ENCODE measurements around the gene APBA1.

Gene APBA1

DNA sequence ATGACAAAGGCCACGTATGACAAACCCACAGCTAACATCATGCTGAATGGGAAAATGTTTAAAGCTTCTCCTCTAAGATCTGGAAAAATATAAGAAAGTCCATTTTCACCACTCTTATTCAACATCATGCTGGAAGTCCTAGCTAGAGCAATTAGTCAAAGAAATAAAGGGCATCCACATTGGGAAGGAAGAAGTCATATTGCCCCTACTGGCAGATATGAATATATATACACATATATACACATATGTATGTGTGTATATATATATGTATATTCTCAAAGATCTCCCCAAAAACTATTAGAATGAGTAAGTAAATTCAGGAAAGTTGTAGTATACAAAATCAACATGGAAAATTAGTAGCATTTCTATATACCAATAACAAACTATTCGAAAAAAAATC, 17.1 kb downstream of the APBA1 start:
- DNase-seq: no peak

DNA sequence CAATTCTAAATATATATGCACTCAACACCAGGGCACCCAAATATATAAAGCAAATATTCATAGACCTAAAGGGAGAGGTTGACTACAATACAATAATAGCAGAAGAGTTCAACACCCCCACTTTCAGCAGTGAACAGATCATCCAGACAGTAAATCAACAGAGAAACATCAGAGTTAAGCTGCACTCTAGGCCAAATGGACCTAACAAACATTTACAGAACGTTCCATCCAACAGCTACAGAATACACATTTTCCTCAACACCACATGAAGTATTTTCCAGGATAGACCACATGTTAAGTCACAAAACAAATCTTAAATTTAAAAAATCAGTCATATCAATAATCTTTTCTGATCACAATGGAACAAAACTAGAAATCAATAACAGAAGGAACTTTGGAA, 18.9 kb downstream of the APBA1 start:
- no peak for DNase-seq

DNA sequence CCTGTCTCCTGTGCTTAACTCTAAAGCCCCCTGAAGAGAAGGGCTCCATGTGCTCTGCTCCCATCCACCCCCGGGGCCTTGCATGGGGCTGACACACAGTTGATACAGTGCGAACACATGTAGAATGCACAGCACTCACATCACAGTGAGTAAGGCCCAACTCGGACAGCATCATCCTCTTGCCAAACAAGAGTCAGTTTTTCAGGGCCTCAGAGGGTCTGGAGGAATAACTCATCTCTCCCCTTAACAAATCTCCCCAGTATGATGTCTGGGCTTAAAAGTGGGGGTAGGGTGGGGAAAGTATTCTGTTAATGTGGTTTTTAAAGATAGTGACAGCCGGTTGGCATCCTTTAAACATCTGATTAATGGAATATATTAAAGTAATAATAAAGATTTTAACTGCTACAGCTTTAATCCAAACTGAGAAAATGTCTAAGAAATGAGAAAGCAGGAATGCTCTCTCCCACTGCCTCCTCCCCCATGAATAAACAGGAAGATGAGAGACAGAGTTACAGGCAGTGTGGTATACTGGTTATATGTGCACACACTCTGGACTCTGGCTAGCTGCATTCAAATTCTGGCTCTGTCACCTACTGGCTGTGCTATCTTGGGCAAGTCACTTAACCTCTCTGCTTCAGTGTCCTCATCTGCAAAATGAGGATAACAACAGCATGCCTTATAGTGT, 22.5 kb downstream of the APBA1 start:
- DNase-seq: no peak

DNA sequence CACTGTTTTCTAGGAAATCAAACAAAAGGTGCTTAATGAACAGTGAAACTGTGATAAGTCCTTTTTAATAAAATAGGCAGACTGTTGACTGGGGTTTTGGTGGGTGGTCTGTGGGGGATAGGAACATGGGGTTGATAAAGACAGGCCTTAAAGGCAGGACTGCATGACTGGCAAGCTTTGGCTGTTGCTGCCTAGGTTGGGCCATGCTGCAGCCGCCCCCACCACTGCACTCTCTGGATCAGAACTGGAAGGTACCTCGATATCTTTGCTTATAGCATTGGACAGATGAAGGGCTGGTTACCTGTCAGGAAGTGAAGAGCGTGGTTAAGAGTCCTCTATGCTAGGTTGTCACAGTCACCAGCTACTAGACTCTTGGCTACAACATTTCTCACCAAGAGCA, 24.4 kb downstream of the APBA1 start:
- no peak for DNase-seq

DNA sequence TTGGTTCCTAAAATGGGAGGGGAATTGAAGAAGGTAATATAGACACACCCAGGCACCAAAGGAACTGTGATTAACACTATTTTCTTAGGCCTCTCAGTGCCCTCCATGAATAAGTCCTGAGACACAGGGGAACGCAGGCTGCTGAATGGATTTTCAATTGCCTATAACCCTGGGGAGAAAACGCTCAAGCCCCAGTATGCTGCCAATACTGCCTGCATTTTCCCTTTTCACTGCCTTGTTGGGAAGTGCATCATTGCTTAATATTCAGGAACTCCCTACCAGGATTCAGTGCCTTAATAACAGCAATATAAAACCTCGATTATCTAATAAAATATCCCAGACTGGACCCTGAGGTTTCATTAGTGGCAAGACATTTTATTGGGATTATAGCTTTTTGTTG, 25.4 kb downstream of the APBA1 start:
- no peak for DNase-seq

DNA sequence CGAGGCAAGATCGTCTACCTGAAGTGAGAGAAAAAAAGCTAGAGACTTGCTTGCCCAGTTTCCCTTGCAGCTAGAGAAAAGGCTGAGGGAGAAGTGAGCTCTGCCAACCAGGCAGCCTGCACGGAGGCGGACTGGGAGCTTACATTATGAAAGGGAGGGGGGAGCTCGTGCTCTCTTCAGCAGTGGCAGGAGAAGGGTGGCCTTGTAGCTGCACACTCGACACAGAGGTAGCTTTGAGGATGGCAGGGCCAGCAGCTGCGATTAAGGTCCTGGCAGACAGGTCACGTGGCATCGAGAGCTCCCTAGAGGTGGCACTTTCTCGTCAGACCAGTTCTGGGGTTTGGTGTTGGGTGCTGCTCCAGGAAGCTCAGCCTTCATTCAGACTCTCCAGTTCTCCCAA, 26.7 kb downstream of the APBA1 start:
- DNase-seq: no peak

DNA sequence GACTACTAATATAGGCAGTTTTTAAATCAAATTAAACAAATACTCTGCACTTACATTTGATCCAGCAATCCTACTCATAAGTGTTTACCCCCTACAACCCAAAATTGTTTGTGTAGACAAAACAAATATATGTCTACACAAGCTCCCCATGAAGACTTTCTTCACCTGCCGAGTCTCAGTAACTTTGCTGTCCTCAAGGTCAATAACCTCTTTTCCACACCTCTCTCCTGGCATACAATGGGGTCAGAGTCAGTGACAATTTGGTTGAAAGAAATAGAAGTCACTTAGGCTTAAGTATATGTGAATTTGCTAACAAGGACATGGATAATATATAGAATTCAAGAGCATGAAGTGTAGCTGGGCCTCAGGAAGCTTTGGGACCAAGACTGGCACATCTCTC, 29.1 kb downstream of the APBA1 start:
- no peak for DNase-seq

DNA sequence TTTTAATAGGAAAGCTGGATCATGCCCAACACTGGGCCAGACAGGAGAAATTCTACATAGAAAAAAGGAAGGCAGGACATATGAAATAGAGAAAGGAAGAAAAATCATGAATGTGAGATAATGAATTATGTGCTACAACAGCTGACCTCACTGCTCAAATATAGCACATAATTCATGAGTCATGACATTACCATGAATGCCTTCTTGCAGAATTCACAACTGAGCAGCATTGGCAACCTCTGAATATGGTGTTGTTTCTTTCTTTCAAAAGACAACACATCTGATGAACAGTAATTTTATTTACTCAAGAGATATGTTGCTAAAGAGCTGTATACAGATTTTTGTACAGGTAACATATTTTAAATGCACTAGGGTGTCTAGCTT, 34.4 kb downstream of the APBA1 start:
- no peak for DNase-seq

DNA sequence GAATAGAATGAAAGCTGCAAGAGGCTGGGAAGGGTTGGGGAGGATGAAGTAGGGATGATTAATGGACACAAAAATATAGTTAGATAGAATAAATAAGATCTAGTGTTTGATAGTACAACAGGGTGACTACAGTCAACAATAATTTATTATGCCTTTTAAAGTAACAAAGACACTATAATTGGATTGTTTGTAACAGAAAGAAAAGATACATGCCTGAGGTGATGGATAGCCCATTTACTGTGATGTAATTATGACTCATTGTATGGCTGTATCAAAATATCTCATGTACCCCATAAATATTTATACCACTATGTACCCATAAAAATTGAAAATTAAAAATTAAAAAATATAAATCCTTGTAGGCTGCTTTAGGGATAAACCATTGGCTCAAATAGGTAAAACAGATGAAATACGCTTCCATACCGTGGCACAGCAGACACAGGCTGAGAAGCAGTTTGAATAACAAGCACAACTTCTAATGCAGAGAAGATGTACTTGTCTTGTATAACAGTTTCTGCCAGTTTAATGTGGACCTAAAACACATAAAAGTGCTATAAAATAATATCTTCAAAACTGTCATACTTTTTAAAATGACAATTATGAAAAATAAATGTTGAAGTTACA, 34.9 kb downstream of the APBA1 start:
- DNase-seq: no peak

DNA sequence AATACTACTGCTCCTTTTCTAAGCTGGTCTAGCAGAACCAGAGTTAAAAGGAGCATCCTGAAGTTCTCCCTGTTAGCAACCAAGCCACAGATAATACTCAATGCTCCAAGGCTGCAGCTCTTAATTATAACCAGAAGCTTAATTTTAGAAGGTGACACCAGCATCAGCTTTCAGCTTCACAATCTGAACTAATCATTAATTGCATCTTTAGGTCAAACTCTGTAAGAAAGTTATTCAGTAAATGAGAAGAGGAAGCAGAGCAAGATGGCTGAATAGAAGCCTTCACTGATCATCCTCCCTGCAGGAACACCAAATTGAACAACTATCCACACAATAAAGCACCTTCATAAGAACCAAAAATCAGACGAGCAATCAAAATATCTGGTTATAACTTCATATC, 38.5 kb downstream of the APBA1 start:
- DNase-seq: no peak

DNA sequence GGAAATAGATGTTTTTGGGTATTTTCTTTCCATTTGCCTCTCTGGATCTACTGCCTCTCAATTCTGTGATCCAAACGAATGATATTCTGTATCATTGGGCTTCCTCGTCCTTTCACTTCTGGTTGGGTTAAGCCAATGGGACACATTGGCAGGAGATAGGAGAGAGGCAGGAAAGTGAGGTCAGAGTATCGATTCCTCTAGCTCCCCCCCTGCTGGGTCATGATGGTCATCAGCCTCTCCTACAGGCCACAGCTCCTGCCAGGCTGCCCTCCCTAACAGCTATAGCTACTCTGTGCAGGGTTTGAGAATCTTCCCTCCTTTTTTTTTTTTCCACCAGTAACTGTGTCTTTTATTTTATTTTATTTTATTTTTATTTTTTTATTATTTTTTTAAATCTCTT, 39.4 kb downstream of the APBA1 start:
- DNase-seq: no peak

DNA sequence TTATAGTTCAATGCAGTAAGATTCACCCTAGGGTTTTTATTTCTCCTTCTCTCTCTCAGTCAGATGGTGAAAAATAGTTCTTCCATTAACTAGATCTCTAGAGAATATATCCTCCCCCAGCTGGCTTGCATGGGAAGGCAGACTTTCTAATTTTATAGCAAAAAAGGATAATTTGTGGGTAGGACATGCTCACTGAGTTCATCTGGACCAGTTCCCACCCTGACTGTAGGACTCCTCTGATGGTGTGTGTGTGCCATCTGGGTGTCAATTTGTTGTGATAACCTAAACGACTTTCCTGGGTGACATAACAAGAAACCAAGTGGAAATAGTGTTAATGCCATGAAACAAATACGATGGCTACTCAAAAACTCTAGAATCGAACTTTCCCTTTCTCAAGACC, 44.9 kb downstream of the APBA1 start:
- no peak for DNase-seq

DNA sequence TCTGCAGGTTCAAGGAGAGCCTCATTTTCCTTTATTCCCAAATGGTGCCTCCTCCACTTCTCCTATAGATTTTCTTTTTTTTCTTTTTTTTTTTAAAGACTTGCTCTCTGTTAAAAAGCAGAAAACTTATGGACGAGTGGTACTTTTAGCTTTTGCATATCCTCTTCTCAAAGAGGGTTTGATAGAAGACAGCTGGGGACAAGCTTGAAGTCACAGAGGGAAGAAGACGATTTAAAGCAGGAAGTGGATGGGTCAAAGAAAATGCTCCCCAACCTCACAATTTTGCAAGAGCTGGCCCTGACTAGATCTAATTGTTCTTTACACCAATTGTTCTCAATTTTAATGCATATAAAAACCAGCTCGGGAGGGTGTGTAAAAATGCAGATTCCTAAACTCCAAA, 48.9 kb downstream of the APBA1 start:
- no peak for DNase-seq

DNA sequence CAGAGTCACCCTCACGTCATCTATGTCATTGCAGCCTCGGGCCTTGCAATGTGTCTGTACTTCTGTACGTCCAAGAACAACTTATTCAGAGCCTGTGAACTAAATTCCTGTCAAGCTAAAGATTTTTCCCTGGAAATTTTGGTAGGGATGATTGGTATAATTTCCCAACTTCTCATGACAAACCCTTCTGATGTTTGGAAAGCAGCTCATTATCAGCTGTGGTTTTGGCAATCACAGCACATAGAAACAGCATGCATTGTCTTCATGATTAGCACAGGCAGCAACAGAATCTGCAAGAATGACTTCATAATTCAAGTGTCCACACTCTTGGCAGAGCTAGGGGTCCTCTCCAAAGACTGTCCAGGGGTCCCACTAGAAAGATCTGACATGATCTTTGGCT, 49.5 kb downstream of the APBA1 start:
- no peak for DNase-seq

DNA sequence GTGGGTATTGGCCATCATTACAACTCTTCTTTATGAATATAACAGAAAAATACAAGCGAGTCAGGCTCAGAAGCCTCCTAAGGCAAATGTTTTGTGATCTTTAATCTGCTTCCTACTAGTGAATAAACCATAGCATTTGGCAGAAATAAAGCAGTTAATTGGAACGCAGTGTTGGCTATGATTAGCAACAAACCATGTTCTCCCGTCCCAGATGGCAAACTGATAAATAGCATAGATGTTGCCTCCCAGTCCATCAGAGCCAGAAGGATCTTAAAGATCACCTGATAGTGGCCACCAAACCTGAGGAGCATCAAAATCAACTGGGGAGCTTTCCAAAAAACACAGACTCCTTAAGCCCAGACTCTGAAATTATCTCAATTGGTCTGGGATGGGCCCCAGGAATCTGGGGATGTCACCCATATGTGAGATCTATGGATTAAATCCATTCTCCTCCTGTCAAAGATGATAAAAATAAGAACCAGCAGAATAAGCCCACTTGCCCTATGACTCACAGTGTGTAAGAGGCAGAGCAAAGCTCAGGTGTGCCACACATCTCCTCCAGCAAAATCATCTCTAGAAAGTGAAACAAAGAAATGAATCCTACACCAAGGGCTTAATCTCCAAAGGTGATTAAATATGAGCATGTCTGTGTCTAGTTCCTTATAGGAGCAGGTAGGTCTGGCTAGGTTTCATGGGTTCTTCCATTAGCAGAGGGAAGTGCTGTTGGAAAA, 50.3 kb downstream of the APBA1 start:
- no peak for DNase-seq

DNA sequence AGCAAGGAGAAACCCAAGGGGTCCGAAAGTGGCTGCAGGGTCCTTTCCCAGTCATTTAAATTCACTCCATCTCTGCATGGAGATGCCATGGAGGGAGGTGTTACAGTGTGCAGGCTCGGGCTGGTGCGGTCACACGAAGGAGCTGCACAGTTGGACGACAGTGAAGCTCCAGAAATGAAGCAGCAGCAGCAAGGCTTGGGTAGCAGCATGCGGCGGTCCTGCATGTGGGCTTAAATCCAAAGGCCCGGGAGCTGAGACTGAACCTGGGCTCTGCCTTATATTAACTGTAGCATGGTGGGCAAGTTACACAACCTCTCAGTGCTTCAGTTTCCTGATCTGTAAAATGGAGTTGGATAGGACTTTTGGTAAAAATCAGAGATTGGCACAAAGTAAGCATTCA, 51.4 kb downstream of the APBA1 start:
- no peak for DNase-seq

DNA sequence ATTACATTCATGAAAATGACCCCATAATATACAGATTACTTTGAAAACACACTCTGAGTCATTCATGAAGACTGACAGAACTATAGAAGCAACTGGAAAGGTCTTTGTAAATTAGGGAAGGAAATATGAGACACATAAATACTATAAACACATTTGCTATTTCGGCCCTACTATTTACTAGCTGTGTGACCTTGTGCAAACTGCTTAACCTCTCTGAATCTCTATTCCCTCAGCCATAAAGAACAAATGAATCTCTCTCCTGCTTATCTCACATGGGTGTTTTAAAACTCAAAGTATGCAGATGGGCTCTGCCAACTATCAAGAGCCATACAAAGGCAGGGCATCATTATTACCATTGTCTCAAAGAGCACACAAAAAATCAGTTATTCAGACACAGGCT, 52.9 kb downstream of the APBA1 start:
- no peak for DNase-seq

DNA sequence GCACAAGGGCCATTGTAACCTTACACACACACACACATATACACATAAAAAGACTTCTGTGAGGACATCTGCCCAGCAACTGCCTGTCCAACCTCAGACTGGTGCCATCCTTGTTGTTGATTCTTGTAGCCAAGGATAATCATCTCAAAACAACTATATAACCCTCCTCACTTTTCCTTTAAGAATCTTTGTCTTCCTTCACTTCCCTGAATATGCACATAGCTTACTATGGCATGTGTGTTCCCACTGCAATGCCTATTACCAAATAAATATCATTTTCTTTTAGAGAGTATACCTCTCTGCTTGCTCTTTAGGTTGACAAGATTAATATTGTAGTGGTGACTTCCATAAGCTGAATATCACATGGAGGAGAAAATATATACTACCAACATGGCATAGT, 55.2 kb downstream of the APBA1 start:
- DNase-seq: no peak

DNA sequence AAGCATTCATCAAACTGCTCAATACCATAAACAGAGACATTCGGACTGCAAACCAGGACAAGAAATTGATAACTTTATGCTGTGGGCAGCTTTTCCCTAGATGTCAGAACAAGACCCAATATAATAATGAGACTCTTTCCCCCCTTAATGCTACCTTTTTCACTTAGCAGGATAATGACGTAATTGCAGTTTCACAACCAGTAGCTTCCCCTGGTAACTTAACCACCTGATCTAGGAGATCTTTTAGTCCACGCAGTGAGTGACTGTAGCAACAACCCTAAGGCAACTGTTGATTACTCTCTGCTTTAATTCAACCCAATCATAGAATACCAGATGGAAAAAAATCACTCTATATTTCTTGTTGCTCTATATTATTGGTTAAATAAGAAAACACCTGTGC, 56.3 kb downstream of the APBA1 start:
- DNase-seq: no peak

DNA sequence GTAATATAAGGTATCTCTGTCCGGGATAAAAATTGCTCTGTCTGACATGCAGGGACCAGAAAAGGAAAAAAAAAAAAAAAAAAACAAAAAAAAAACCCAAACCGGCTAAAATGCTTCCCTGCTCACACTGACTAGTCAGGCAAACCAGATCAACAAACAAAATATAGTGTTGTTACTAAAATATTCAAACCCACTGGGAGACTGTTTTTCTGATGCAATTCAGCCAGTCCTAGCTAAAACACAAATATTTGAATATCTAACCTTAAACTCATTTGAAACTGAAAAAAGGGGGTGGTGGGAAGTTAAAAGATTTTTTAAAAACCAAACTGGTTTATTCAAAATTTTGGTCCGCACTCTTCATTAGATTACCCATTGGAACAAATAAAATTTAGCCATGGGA, 61.0 kb downstream of the APBA1 start:
- no peak for DNase-seq

DNA sequence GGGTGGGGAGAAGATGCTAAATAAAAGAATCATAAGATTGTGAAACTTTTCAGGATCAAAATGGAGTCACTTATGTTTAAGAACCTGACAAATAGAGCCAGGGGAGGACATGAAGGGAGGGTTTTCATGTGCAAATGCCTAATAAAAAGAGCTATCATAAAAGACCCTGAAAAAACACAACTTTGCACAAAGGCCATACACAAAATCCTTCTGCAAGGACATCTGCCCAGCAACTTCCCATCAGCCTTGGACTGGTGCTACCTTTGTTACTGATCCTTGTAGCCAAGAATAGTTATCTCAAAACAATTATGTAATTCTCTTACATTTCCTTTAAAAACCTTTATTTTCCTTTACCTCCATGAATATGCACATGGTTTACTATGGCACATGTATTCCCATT, 63.0 kb downstream of the APBA1 start:
- no peak for DNase-seq

DNA sequence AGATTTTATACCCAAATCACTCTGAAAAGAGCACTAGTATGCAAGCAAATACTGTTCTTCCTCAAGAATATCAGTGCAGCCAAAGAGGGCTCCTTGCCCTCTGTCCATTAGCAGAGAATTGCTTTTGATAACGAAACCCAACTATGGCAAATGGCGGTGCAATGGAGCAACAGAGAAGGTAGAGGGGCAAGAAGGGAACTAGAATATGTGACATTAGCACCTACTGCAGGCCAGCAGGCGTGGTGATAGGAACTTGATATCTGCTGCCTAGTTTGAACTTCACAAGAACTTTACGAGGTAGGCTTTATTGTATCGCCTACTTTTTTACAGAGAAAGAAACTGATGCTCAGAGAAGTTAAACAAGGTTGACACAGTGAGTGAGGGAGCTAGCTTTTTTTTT, 66.1 kb downstream of the APBA1 start:
- DNase-seq: no peak

DNA sequence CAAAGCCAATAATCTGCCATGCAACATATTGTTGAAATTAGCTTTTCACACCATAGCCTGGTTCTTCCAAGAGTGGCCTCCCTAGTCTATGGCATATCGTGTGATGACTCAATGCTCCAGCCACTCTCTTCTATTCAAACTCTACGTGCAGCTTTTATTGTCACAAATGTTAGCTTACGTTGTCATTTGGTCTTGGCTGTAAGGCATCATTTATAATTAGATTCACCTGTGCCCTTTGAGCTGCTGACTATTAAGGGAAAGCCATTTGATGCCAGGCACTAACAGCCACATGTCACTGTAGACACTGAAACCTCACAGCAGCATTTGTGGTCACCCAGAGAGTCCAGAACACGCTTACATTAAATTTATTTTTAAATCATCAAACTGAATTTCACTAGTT, 66.8 kb downstream of the APBA1 start:
- DNase-seq: peak in 1 of 2 experiments; percentile 50

DNA sequence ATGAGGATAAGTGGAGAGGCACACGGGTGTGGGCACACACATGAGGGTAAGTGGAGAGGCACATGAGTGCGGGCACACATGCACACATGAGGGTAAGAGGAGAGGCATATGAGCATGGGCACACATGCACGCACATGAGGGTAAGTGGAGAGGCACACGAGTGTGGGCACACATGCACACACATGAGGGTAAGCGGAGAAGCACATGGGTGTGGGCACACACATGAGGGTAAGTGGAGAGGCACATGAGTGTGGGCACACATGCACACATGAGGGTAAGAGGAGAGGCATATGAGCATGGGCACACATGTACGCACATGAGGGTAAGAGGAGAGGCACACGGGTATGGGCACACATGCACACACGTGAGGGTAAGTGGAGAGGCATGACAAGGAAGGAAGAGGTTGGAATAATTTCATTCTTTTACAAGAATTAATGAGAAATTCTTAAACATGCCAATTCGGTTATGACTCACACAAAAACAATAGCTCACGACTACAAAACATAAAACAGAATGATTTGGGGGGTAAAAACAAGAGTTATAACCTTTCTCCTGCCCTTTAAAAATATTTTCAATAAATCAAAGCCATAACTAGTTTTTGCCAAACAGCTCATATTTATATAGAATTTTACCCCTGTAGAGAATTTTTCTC, 67.5 kb downstream of the APBA1 start:
- no peak for DNase-seq
